ENCODE measurements around the gene MTUS2.

Gene MTUS2

GRCh38 chr13:29109987-29110386 is 289.8 kb downstream of the MTUS2 start:
- no peak for DNase-seq

- no peak for DNase-seq
Measured at GRCh38 chr13:29111446-29111845, 291.3 kb downstream of the MTUS2 start.

GRCh38 chr13:29115842-29116241 is 295.7 kb downstream of the MTUS2 start:
- DNase-seq = no peak

- DNase-seq = no peak
Measured at GRCh38 chr13:29117663-29118062, 297.5 kb downstream of the MTUS2 start.

DNA sequence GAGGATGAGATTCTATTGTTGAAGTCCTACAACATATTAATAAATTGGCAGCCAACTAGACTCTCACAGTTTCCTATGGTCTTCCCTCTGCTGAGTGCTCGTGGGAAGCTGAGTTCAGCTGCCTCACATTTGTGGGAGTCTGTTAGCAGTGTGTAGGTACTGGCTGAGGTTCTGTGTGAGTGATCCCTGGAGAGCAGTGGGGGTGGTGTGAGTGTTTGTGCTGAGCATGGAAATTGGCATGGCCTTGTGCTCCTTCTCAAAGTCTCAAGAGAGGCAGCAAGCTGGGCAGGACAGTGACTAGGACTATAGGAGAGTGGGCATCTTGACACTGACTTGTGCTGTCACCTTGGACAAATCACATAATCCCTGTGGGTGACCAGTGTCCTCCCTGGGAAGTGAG is 298.3 kb downstream of the MTUS2 start:
- no peak for DNase-seq

GRCh38 chr13:29125191-29125933 is 305.2 kb downstream of the MTUS2 start:
- no peak for DNase-seq

DNA sequence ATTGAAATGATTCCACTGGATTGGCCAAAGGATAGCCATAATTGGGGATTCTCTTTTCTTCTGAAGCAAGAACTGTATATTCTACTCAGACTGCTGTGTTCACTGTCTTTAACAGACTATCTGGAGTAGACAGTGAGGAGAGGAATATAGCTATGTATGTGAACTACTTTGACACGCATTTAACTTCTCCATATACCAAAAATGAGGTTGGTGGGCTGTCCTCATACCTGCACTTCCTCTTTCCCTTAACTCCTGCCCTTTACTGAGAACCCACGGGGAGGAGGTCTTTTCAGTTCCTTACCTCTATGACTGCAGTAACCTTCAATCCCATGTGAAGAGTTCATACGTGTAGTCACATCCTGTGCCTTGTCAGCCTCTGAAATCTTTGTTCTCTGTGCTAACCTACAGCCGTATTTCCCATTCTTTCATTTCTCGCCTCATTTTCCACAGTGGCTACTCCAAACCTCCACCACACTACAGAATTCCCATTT is 305.8 kb downstream of the MTUS2 start:
- no peak for DNase-seq

DNA sequence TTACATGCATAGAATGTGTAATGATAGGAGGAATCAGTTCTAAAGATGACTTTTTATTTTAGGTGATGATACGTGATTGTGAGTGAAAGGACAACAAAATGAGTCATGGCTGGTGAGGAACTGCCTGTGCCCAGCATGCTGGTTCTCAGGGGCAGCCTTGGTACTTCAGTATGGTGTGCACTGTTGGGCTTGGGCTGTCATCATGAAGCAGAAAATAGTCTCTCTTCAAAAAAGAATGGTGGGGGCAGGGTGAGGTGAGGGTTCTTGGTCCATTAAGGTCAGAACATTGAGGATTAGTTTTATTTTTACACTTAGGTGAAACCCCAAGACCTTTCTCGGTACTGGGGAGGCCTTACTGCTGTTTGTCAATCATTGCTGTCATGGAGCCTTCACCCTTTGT is 309.5 kb downstream of the MTUS2 start:
- no peak for DNase-seq

GRCh38 chr13:29131159-29131558 is 311.0 kb downstream of the MTUS2 start:
- no peak for DNase-seq

DNA sequence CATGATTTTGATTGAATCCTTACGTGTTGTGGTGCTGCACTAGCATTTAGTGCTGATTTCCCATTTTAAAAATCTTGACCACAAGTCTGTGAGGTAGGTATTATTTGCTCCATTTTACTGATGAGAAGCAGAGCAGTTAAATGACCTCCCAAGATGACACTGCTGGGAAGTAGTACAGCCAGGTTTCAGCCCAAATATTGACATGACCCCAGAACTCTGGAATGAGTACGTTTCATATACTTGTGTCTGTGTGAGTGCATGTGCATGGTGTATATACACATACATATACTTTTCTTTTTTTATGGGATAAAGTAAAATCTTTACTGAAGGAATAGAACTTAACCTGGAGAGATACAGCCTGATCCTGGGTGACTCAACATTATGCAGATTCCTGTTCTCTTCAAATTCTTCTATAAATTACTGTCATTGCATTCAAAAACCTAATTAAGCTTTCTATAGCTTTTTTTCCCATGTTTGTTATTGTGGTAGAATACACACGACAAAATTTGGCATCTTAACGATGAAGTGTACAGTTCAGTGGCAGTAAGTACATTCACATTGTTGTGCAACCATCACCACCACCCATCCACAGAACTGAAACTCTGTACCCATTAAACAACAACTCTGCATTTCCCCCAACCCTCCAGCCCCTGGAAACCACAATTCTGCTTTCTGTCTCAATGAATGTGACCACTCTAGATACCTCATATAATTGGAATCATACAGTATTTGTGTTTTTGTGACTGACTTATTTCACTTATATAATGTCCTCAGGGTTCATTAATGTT is 311.9 kb downstream of the MTUS2 start:
- no peak for DNase-seq

- DNase-seq = no peak
Measured at GRCh38 chr13:29136341-29136740, 316.2 kb downstream of the MTUS2 start.

DNA sequence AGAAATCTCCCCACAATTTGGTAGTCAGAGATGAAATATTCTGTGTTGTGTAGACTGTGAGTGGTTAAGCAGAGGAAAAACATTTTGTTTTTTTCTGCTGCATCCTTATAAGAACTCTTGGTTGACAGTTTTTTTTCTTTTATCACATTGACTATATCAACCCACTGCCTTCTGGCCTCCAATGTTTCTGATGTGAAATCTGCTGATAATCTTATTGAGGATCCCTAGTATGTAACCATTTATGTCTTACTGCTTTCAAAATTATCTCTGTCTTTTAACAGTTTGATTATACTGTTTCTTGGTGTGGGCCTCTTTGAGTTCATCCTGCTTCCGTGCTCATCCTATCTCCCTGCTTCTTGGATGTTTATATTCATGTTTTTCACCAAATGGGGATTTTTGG is 316.9 kb downstream of the MTUS2 start:
- DNase-seq = no peak

- no peak for DNase-seq
Measured at GRCh38 chr13:29137995-29138394, 317.9 kb downstream of the MTUS2 start.

DNA sequence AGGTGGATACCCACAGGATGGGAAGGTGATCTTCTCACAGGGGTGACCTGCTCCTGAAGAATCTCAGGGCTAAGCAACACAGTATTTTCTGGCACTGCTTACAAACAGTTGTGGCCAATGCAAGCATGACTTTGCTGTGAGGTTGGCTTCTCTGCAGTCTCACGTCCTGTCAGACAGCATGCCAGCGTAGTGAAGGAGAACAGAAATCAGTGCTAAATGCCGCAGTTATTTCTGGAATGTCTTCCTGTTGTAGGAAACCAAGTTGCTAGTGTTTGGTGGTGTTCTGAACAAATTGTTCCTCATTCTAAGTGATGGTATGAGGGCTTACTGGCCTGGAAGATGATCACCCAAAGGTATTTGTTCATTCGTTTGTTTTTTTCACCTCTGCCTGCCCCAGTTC is 320.1 kb downstream of the MTUS2 start:
- DNase-seq = no peak

- no peak for DNase-seq
Measured at GRCh38 chr13:29143847-29144246, 323.7 kb downstream of the MTUS2 start.

DNA sequence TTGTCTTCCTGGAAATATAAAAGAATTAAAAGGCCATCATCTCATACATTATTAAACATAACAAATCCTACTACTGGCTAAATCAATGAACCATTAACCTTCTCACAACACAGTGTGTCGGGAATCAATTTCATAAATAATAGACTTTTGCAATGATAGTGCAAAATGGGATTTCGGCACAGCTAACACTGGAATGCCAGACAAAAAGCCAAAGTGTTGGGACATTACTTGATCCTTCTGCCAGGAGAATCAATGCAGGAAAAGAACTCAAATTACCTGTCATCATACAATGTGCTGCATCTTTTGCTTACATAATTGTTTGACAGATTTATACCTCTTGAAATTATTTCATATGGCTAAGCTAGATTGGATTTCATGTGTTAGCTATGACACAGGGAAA is 334.3 kb downstream of the MTUS2 start:
- DNase-seq = no peak

GRCh38 chr13:29156136-29156535 is 336.0 kb downstream of the MTUS2 start:
- DNase-seq = no peak

DNA sequence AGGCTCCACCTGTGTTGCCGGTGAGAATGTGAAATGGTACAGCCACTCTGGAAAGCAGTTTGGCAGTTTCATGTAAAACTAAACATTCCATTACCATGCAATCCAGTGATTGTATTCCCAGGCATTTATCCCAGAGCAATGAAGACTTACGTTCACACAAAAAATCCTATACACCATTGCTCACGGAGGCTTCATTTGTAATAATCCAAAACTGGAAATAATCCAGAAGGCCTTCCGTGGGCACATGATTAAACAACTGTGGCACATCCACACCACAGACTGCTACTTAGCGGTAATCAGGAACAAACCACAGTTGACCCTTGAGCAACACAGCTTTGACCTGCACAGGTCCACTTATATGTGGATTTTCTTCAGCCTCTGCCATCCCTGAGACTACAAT is 339.7 kb downstream of the MTUS2 start:
- no peak for DNase-seq

- no peak for DNase-seq
Measured at GRCh38 chr13:29160862-29161261, 340.7 kb downstream of the MTUS2 start.

GRCh38 chr13:29161676-29162075 is 341.5 kb downstream of the MTUS2 start:
- DNase-seq = no peak

GRCh38 chr13:29162638-29163235 is 342.6 kb downstream of the MTUS2 start:
- DNase-seq = no peak

DNA sequence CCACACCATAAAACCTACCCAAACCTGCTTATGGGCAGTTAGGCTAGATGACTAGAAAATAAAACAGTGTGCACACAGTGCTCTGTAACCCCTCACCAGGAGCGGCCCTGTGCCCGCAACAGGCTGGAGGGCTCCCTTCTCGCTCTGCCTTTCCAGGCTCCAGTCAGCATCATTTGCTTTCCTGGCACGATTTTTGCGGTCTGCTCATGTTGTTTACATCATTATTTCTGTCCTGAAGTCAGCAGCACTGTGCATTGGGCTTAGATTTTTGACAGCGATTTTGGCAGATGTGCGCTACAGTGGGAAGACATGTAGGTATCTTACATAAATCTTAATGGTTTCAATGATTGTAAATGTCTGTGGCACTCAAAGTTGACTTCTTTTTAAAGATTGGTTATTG is 344.0 kb downstream of the MTUS2 start:
- DNase-seq = no peak

- no peak for DNase-seq
Measured at GRCh38 chr13:29165216-29165615, 345.1 kb downstream of the MTUS2 start.

Measured in right kidney (tissue), 1 donor.